PC-9 (cell line): ENCODE results near the gene KLRC2.
"Not testable (repeated sequence)": the region's sequence is repeated elsewhere in the genome, so short reads cannot be mapped to it uniquely, and the experiment has no call there.

Source experiments
- EZH2 ChIP-seq: fragments of 200-600 bp; sonication (generic); IDR thresholded peaks from 2 replicates; pipeline ENCODE4 v1.8.0; 2017; ENCODE audit warnings: antibody characterized with exemption, low read depth
- TF ChIP-seq, protein P1 (sequence below): fragments of 200-600 bp; sonication (generic); conservative IDR thresholded peaks from 2 replicates; pipeline ENCODE4 v1.6.1; 2017; ENCODE audit warnings: mixed run types, antibody characterized with exemption, mild to moderate bottlenecking, moderate library complexity

DNA sequence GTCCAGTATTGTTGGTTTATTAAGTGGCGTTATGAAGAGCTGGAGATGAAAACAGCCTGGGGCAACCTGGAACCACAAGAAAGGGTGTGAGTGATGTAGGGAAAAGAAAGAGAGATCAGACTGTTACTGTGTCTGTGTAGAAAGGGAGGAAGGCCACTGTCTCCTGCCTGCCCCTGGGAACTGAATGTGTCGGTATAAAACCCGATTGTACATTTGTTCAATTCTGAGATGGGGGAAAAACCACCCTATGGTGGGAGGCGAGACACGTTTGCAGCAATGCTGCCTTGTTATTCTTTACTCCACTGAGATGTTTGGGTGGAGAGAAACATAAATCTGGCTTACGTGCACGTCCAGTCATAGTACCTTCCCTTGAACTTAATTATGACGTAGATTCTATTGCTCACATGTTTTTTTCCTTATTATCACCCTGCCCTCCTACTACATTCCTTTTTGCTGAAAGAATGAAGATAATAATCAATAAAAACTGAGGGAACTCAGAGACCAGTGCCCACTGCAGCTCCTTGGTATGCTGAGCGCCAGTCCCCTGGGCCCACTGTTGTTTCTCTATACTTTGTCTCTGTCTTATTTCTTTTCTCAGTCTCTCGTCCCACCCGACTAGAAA is 41.2 kb downstream of the KLRC2 start:
- TF ChIP-seq, protein P1, sequence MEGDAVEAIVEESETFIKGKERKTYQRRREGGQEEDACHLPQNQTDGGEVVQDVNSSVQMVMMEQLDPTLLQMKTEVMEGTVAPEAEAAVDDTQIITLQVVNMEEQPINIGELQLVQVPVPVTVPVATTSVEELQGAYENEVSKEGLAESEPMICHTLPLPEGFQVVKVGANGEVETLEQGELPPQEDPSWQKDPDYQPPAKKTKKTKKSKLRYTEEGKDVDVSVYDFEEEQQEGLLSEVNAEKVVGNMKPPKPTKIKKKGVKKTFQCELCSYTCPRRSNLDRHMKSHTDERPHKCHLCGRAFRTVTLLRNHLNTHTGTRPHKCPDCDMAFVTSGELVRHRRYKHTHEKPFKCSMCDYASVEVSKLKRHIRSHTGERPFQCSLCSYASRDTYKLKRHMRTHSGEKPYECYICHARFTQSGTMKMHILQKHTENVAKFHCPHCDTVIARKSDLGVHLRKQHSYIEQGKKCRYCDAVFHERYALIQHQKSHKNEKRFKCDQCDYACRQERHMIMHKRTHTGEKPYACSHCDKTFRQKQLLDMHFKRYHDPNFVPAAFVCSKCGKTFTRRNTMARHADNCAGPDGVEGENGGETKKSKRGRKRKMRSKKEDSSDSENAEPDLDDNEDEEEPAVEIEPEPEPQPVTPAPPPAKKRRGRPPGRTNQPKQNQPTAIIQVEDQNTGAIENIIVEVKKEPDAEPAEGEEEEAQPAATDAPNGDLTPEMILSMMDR: not testable (repeated sequence)
- not testable (repeated sequence) for TF ChIP-seq EZH2
